IMR-90 (cell line): ENCODE results near the gene CERS4. TPM values are rescaled to one million over a fixed set of nuclear protein-coding genes. Genes with fewer than 3 reads are reported as not detected.
"Not testable (repeated sequence)": the region's sequence is repeated elsewhere in the genome, so short reads cannot be mapped to it uniquely, and the experiment has no call there.

Experiments used
- ATAC-seq: fragments of 200-7000 bp; cut with Tn5 transposase; 2 replicates; pipeline ENCODE4 v1.9.1; 2020; ENCODE audit warnings: low read depth, mild to moderate bottlenecking, moderate library complexity
- BruUV-seq: library from RNA; stranded (reverse); fragments of 400-500 nt; replicated peaks from 2 replicates; lab custom pipeline; 2021; lab: Mats Ljungman, UMichigan
- CTCF ChIA-PET: fragments of 300-600 bp; formaldehyde crosslinking; extraction: SDS; loops from one replicate; lab custom pipeline; 2021; ENCODE audit warnings: antibody characterized with exemption; lab: Yijun Ruan, JAX
- POLR2A ChIA-PET: fragments of 300-600 bp; sonication (Branson Sonifier 250); formaldehyde crosslinking; loops from one replicate; lab custom pipeline; 2022; ENCODE audit warnings: antibody characterized with exemption; ENCODE audit not compliant: unreplicated experiment; lab: Charles Lee
- DNase-seq: peaks from one replicate; pipeline ENCODE4 v3.0.0; 2013
- H2AFZ ChIP-seq: replicated peaks from 2 replicates; pipeline ENCODE3; 2013; ENCODE audit warnings: low read length, mild to moderate bottlenecking; ENCODE audit not compliant: poor library complexity
- H2AK5ac ChIP-seq: 2 replicates; pipeline ENCODE4 v1.6.1; 2013; ENCODE audit warnings: low read depth, low read length, inconsistent platforms
- H2AK9ac ChIP-seq: replicated peaks from 2 replicates; pipeline ENCODE3; 2013; ENCODE audit warnings: mild to moderate bottlenecking, low read depth, low read length, moderate library complexity; ENCODE audit not compliant: poor library complexity
- H2BK120ac ChIP-seq: 2 replicates; pipeline ENCODE4 v1.6.1; 2013; ENCODE audit warnings: low read depth, low read length, inconsistent platforms
- H2BK15ac ChIP-seq: 3 replicates; pipeline ENCODE4 v1.6.1; 2013; ENCODE audit warnings: low read depth, low read length, inconsistent platforms
- H2BK20ac ChIP-seq: 2 replicates; pipeline ENCODE4 v1.6.1; 2013; ENCODE audit warnings: low read depth, mild to moderate bottlenecking, inconsistent platforms, low read length, moderate library complexity
- H2BK5ac ChIP-seq: 2 replicates; pipeline ENCODE4 v1.6.1; 2013; ENCODE audit warnings: mild to moderate bottlenecking, low read depth, low read length, inconsistent platforms; ENCODE audit not compliant: poor library complexity, severe bottlenecking
- H3K14ac ChIP-seq: replicated peaks from 2 replicates; pipeline ENCODE4 v1.6.1; 2013; ENCODE audit warnings: low read depth, low read length, inconsistent platforms
- H3K18ac ChIP-seq: 2 replicates; pipeline ENCODE4 v1.6.1; 2013; ENCODE audit warnings: low read depth, low read length, control low read depth
- H3K23ac ChIP-seq: 2 replicates; pipeline ENCODE4 v1.6.1; 2013; ENCODE audit warnings: low read depth, low read length, inconsistent platforms
- H3K27ac ChIP-seq: 2 replicates; pipeline ENCODE4 v1.5.1; 2013; ENCODE audit warnings: mild to moderate bottlenecking, control low read depth, low read length; ENCODE audit not compliant: insufficient read depth
- H3K27me3 ChIP-seq: 2 replicates; pipeline ENCODE4 v1.6.1; 2013; ENCODE audit warnings: low read length; ENCODE audit not compliant: control insufficient read depth, insufficient read depth
- H3K36me3 ChIP-seq: 2 replicates; pipeline ENCODE4 v1.6.1; 2013; ENCODE audit warnings: low read length, mixed read lengths; ENCODE audit not compliant: control insufficient read depth, insufficient read depth
- H3K4ac ChIP-seq: 2 replicates; pipeline ENCODE4 v1.6.1; 2013; ENCODE audit warnings: low read depth, low read length, inconsistent platforms
- H3K4me1 ChIP-seq: 2 replicates; pipeline ENCODE4 v1.6.1; 2013; ENCODE audit warnings: low read length, mixed read lengths; ENCODE audit not compliant: control insufficient read depth, insufficient read depth
- H3K4me2 ChIP-seq: 2 replicates; pipeline ENCODE4 v1.6.1; 2013; ENCODE audit warnings: low read depth, mild to moderate bottlenecking, control low read depth, low read length, moderate library complexity
- H3K4me3 ChIP-seq: 2 replicates; pipeline ENCODE4 v1.5.1; 2013; ENCODE audit warnings: low read depth, mild to moderate bottlenecking, control low read depth, low read length, moderate library complexity; ENCODE audit not compliant: insufficient read depth
- H3K56ac ChIP-seq: 2 replicates; pipeline ENCODE4 v1.6.1; 2013; ENCODE audit warnings: low read length, inconsistent platforms; ENCODE audit not compliant: insufficient read depth; ENCODE audit errors: extremely low read depth
- H3K79me1 ChIP-seq, 2 experiments: 2 replicates each; pipeline ENCODE4 v1.6.1; 2013; ENCODE audit warnings: low read length in 2 of 2, inconsistent platforms in 1 of 2, low read depth in 1 of 2
- H3K9ac ChIP-seq: 2 replicates; pipeline ENCODE4 v1.6.1; 2013; ENCODE audit warnings: low read depth, low read length, control low read depth
- H3K9me1 ChIP-seq: 2 replicates; pipeline ENCODE4 v1.6.1; 2013; ENCODE audit warnings: low read length, inconsistent platforms; ENCODE audit not compliant: insufficient read depth
- H3K9me3 ChIP-seq: 2 replicates; pipeline ENCODE4 v1.6.1; 2013; ENCODE audit warnings: low read length; ENCODE audit not compliant: control insufficient read depth, insufficient read depth
- H4K20me1 ChIP-seq: 2 replicates; pipeline ENCODE4 v1.6.1; 2013; ENCODE audit warnings: low read length, inconsistent platforms; ENCODE audit not compliant: insufficient read depth
- H4K5ac ChIP-seq: 2 replicates; pipeline ENCODE4 v1.6.1; 2013; ENCODE audit warnings: mild to moderate bottlenecking, low read depth, low read length, control low read depth
- H4K8ac ChIP-seq, 2 experiments: 2 replicates each; pipeline ENCODE4 v1.6.1; 2013; ENCODE audit warnings: low read depth in 2 of 2, low read length in 2 of 2, control low read depth in 1 of 2, inconsistent platforms in 1 of 2
- H4K91ac ChIP-seq: 2 replicates; pipeline ENCODE4 v1.6.1; 2013; ENCODE audit warnings: low read depth, low read length, inconsistent platforms; ENCODE audit not compliant: insufficient read depth
- WGBS, 2 experiments: methylation state at CpG; one replicate each; pipeline versions ENCODE4 v1.1.5 to v1.1.7; 2013; ENCODE audit warnings: missing lambda C conversion rate in 2 of 2; ENCODE audit not compliant: insufficient read length in 1 of 2; ENCODE audit errors: extremely low coverage in 2 of 2; 5-methylcytosine and 5-hydroxymethylcytosine counted together
- dilution Hi-C: fragments of 300-500 bp; cut with HindIII; formaldehyde crosslinking; loops from one replicate; pipeline ENCODE4 v1.14.3; 2018; ENCODE audit warnings: low sequenced_read_pairs; ENCODE audit not compliant: unreplicated experiment
- in situ Hi-C: fragments of 300-500 bp; cut with MboI; formaldehyde crosslinking; loops from 3 replicates; pipeline ENCODE4 v1.14.3; 2019; ENCODE audit warnings: low sequenced_read_pairs, inconsistent platforms, mixed read lengths
- intact Hi-C: fragments of 100-400 bp; cut with micrococcal nuclease; formaldehyde crosslinking; loops from 2 replicates; pipeline ENCODE4 v1.10.0; 2022
- polyA plus RNA-seq, 3 experiments: library from polyadenylated mRNA; depleted of rRNA; stranded (reverse); fragments of >200 nt; gene quantifications; 2 replicates each; pipeline ENCODE4 v1.2.3, GENCODE V29; 2012; ENCODE audit warnings: low replicate concordance in 1 of 3
- total RNA-seq: library from RNA; depleted of rRNA; stranded (reverse); fragments of >200 nt; gene quantifications from 2 replicates; pipeline ENCODE4 v1.2.3, GENCODE V29; 2012

CERS4 gene
- total and polyA plus RNA-seq, 2 of the 4 experiments (the other 2 are of a cell fraction), result 3.2 to 5.7 TPM

DNA sequence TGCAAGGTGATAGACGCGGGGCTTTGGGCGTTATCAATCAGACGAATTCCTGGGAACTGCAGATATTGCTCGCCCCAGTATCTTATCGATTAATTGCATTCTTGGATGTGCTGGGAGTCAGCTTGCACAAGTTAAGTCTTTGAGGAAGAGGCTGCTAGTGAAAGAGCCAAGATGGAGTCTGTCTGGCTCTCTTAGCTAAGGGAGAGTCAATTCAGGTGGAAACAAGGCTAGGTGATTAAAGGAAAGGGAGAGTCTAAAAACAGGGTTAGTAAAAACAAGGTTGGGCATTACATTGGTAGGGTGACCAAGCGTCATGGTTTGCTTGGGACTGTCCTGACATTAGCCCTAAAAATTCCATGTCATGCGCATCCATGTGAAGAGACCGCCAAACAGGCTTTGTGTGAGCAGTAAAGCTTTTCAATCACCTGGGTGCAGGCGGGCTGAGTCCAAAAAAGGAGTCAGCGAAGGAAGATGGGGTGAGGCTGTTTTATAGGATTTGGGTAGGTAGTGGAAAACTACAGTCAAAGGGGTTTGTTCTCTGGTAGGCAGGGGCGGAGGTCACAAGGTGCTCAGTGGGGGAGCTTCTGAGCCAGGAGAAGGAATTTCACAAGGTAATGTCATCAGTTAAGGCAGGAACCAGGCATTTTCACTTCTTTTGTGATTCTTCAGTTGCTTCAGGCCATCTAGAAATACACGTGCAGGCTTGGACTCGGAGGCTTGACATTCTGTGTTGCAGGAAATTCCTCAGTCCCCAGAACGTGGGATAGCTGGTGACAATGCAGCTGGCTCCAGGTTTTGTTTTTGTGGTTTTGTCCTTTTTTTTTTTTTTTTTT lies 5.7 kb upstream of the CERS4 start:
- H3K79me1 ChIP-seq, H2BK5ac ChIP-seq, H4K20me1 ChIP-seq, dilution Hi-C loops, H4K91ac ChIP-seq, H3K23ac ChIP-seq, H3K14ac ChIP-seq, H4K5ac ChIP-seq, H3K4me1 ChIP-seq, BruUV-seq, H3K36me3 ChIP-seq, DNase-seq, in situ Hi-C loops, H3K18ac ChIP-seq, H2AFZ ChIP-seq, H3K9me3 ChIP-seq, H2AK5ac ChIP-seq, CTCF ChIA-PET, H3K56ac ChIP-seq, H3K9ac ChIP-seq, H3K27ac ChIP-seq, intact Hi-C loops, H2AK9ac ChIP-seq, H2BK20ac ChIP-seq, H3K4me2 ChIP-seq, H2BK15ac ChIP-seq, H3K9me1 ChIP-seq, H3K4me3 ChIP-seq, ATAC-seq, H4K8ac ChIP-seq, H3K4ac ChIP-seq, H2BK120ac ChIP-seq, POLR2A ChIA-PET: not testable (repeated sequence)
- 43% methylated on average over 8 of the region's 15 CpGs; no CpG with 5 or more reads in 1 of the 2 experiments for WGBS, 2 experiments
- H3K27me3 ChIP-seq, result peaks cover 12% of the 10 kb centered on the region
